DND-41 (cell line): ENCODE results near the gene TBC1D22A.

Experiments used
- ATAC-seq: fragments of 200-7000 bp; cut with Tn5 transposase; 3 replicates; pipeline ENCODE4 v1.9.1; 2021; ENCODE audit warnings: low read depth; ENCODE audit not compliant: insufficient read depth
- DNase-seq: peaks from one replicate; pipeline ENCODE4 v3.0.0-alpha.2; 2020
- H2AFZ ChIP-seq: 2 replicates; pipeline ENCODE4 v1.6.0; 2012; ENCODE audit warnings: low read depth, low read length
- H3K27ac ChIP-seq: 2 replicates; pipeline ENCODE4 v1.5.1; 2012; ENCODE audit warnings: low read length, inconsistent platforms
- H3K27me3 ChIP-seq: fragments of 200-600 bp; sonication (generic); 2 replicates; pipeline ENCODE4 v1.6.0; 2012; ENCODE audit warnings: low read length, mild to moderate bottlenecking, inconsistent platforms; ENCODE audit not compliant: insufficient read depth, poor library complexity
- H3K36me3 ChIP-seq: 2 replicates; pipeline ENCODE4 v1.5.1; 2012; ENCODE audit warnings: low read length, inconsistent platforms; ENCODE audit not compliant: insufficient read depth
- H3K4me1 ChIP-seq: 2 replicates; pipeline ENCODE4 v1.5.1; 2012; ENCODE audit warnings: mild to moderate bottlenecking, low read length; ENCODE audit not compliant: insufficient read depth
- H3K4me2 ChIP-seq: 2 replicates; pipeline ENCODE4 v1.6.0; 2012; ENCODE audit warnings: mild to moderate bottlenecking, moderate library complexity, low read length, inconsistent platforms; ENCODE audit not compliant: insufficient read depth
- H3K4me3 ChIP-seq, 2 experiments: fragments of 200-600 bp in 1 of 2; shearing (Covaris generic) in 1 of 2; 2 replicates each; pipeline ENCODE4 v1.5.1; 2012 to 2016; ENCODE audit warnings: inconsistent platforms in 2 of 2, low read length in 2 of 2, mild to moderate bottlenecking in 2 of 2, low read depth in 1 of 2, moderate library complexity in 1 of 2
- H3K79me2 ChIP-seq: 2 replicates; pipeline ENCODE4 v1.6.0; 2012; ENCODE audit warnings: low read length, inconsistent platforms; ENCODE audit not compliant: insufficient read depth
- H3K9ac ChIP-seq: 2 replicates; pipeline ENCODE4 v1.6.0; 2012; ENCODE audit warnings: low read depth, mild to moderate bottlenecking, inconsistent platforms, low read length, moderate library complexity
- H3K9me3 ChIP-seq: 2 replicates; pipeline ENCODE4 v1.5.1; 2012; ENCODE audit warnings: low read length, moderate library complexity, mild to moderate bottlenecking, inconsistent platforms; ENCODE audit not compliant: insufficient read depth, severe bottlenecking
- H4K20me1 ChIP-seq: 2 replicates; pipeline ENCODE4 v1.6.0; 2012; ENCODE audit warnings: low read length; ENCODE audit not compliant: insufficient read depth
- CTCF ChIP-seq: IDR thresholded peaks from 2 replicates; pipeline ENCODE4 v1.5.1; 2012; ENCODE audit warnings: borderline replicate concordance, low read length, moderate library complexity, mild to moderate bottlenecking; ENCODE audit not compliant: poor library complexity, severe bottlenecking; ENCODE audit errors: extremely low read depth
- EZH2 ChIP-seq: IDR thresholded peaks from 3 replicates; pipeline ENCODE4 v1.6.1; 2012; ENCODE audit warnings: borderline replicate concordance, low read depth, mild to moderate bottlenecking, moderate library complexity, low read length, inconsistent platforms; ENCODE audit not compliant: severe bottlenecking

The TBC1D22A gene

GRCh38 chr22:47100019-47100418 lies 337.6 kb downstream of the TBC1D22A start:
- Histone ChIP-seq H3K79me2 (no peaks in the 10 kb centered on the region), H3K9me3 (no peaks in the 10 kb centered on the region), H3K9ac (no peak overlapping the region), H3K27ac (no peak overlapping the region), H3K4me3 (no peak overlapping the region), H4K20me1 (peaks cover 13% of the 10 kb centered on the region; the same call in 1 of the 2 replicates), H3K27me3 (no peaks in the 10 kb centered on the region), H3K4me2 (no peak overlapping the region), H3K4me1 (no peaks in the 10 kb centered on the region), H3K36me3 (0 out of 2 replicates have a peak, but pooled peaks cover 2% of the 10 kb centered on the region), H2AFZ (no peak overlapping the region)
- DNase-seq (no peak), ATAC-seq (no peak)
- no peak for TF ChIP-seq EZH2
- TF ChIP-seq CTCF = no peak

DNA sequence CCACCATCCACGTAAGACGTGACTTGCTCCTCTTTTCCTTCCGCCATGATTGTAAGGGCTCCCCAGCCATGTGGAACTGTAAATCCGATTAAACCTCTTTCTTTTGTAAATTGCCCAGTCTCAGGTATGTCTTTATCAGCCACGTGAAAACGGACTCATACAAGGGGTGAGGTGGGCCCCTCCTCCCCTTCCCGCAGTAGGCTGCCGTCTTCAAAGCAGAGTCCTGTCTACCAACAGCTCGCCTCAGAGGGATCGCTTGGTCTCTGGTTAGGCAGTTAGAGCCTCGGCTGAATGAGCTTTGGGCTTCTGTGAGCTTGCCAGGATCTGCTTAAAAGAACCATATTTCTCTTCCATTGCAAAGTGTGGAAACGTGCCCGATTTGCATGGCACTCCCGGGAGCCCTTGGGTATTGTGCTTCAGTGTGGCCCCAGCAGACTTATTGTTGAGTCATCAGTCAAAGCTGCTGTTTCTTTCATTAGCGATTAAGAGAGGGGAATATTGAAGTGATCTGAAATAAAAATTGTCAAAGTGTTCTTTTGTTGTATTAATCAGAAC lies 338.3 kb downstream of the TBC1D22A start:
- Histone ChIP-seq H3K79me2 (no peaks in the 10 kb centered on the region), H3K27ac (no peak overlapping the region), H3K4me1 (no peaks in the 10 kb centered on the region), H3K9ac (no peak overlapping the region), H3K9me3 (no peaks in the 10 kb centered on the region), H3K4me3 (no peak overlapping the region), H3K4me2 (no peak overlapping the region), H4K20me1 (peaks cover 13% of the 10 kb centered on the region; the same call in 1 of the 2 replicates), H3K36me3 (0 out of 2 replicates have a peak, but pooled peaks cover 2% of the 10 kb centered on the region), H3K27me3 (no peaks in the 10 kb centered on the region), H2AFZ (no peak overlapping the region)
- TF ChIP-seq EZH2 (no peak), CTCF (no peak)
- ATAC-seq = no peak
- DNase-seq = no peak

DNA sequence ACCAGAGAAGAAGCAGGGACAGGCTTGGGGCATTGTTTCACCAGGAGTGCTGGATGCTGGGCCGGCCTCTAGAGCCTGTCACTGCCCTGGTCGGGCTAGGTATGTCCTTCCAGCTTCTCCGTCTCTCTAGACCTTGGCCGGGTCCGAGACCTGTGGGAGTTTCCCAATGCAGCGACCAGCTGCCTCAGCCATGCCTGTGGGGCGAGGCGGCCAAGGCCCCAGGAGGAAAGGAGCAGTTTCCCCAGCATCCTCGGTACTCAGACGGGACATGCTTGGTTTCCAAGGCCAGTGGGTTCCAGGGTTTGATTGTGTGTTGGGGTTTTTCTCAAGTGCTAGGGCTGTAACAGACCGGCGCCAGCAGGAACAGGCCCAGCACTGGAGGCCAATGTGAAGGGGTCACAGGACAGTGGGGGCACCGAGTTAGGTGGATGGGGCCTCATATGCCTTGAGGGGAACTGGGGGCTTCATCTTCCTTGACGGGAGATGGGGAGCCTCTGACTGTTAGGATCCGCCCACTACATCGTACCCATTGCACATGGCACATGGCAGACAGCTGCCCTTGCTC lies 339.0 kb downstream of the TBC1D22A start:
- ATAC-seq (no peak), DNase-seq (no peak)
- no peaks in the 10 kb centered on the region for H3K27me3 ChIP-seq
- H3K79me2 ChIP-seq = no peaks in the 10 kb centered on the region
- H2AFZ ChIP-seq = no peak overlapping the region
- TF ChIP-seq EZH2 (no peak), CTCF (no peak)
- no peaks in the 10 kb centered on the region for H3K4me1 ChIP-seq
- H3K4me2 ChIP-seq = no peak overlapping the region
- H3K27ac ChIP-seq = no peak overlapping the region
- no peak overlapping the region for H3K9ac ChIP-seq
- no peak overlapping the region for H3K4me3 ChIP-seq
- 0 out of 2 replicates have a peak, but pooled peaks cover 2% of the 10 kb centered on the region for H3K36me3 ChIP-seq
- H4K20me1 ChIP-seq = peaks cover 13% of the 10 kb centered on the region; the same call in 1 of the 2 replicates
- H3K9me3 ChIP-seq = no peaks in the 10 kb centered on the region
